GM10248 (cell line): Measurements from ENCODE around the gene PIK3C2G.
"Not testable (repeated sequence)": the region's sequence is repeated elsewhere in the genome, so short reads cannot be mapped to it uniquely, and the experiment has no call there.

ENCODE experiments used
- CTCF ChIA-PET: fragments of 300-600 bp; sonication (Branson Sonifier 250); formaldehyde crosslinking; extraction: SDS; loops from one replicate; lab custom pipeline; 2021; ENCODE audit warnings: antibody characterized with exemption; lab: Yijun Ruan, JAX
- POLR2A ChIA-PET: fragments of 350-650 bp; sonication (Branson Sonifier 250); formaldehyde crosslinking; extraction: SDS; loops from one replicate; lab custom pipeline; 2020; ENCODE audit warnings: antibody characterized with exemption; lab: Yijun Ruan, JAX
- DNase-seq: peaks from one replicate; pipeline ENCODE4 v3.0.0; 2012; ENCODE audit errors: extremely low spot score
- CTCF ChIP-seq: IDR thresholded peaks from 2 replicates; pipeline ENCODE4 v1.5.1; 2012; ENCODE audit warnings: mild to moderate bottlenecking, low read depth; ENCODE audit errors: extremely low read depth, missing control alignments, control extremely low read depth

Gene PIK3C2G

GRCh38 chr12:18242380-18243089, 18.8 kb upstream of the PIK3C2G start:
- TF ChIP-seq CTCF = no peak
- DNase-seq = no peak
- ChIA-PET POLR2A (no interaction called here), CTCF (no interaction called here)

GRCh38 chr12:18243238-18243637, 18.1 kb upstream of the PIK3C2G start:
- POLR2A ChIA-PET = no interaction called here
- TF ChIP-seq CTCF = no peak
- DNase-seq = no peak
- CTCF ChIA-PET = no interaction called here

- CTCF ChIA-PET = interaction anchor here (1.0 to 1.3 kb wide), 6 partner anchors 11 to 75 kb away, joined by 3 to 5 read pairs (median 4); partner anchors contain the start of gene PIK3C2G
- POLR2A ChIA-PET = no interaction called here
- no peak for TF ChIP-seq CTCF
Measured at GRCh38 chr12:18246066-18246465, 15.3 kb upstream of the PIK3C2G start.

GRCh38 chr12:18250313-18250916, 10.9 kb upstream of the PIK3C2G start:
- POLR2A ChIA-PET = no interaction called here
- peak; percentile 39 for DNase-seq
- CTCF ChIA-PET = interaction anchor here (0.6 to 4.2 kb wide), 11 partner anchors 8 to 1041 kb away, joined by 3 to 25 read pairs (median 3); partner anchors contain the start of gene PIK3C2G
- peak; percentile 71 for TF ChIP-seq CTCF

More at GRCh38 chr12:18246066-18246465, 15.3 kb upstream of the PIK3C2G start:
- no peak for DNase-seq

GRCh38 chr12:18254081-18254480, 7.2 kb upstream of the PIK3C2G start:
- POLR2A ChIA-PET = no interaction called here
- DNase-seq = no peak
- TF ChIP-seq CTCF = no peak
- CTCF ChIA-PET = no interaction called here

- POLR2A ChIA-PET, CTCF ChIA-PET, DNase-seq: not testable (repeated sequence)
Measured at GRCh38 chr12:18255004-18255403, 6.3 kb upstream of the PIK3C2G start.

- POLR2A ChIA-PET = no interaction called here
- CTCF ChIA-PET = interaction anchor here (1.0 kb wide), 1 partner anchor 11 kb away, joined by 3 read pairs; no protein-coding TSS in a partner anchor
- DNase-seq = no peak
- TF ChIP-seq CTCF = no peak
Measured at GRCh38 chr12:18257251-18257650, 4.1 kb upstream of the PIK3C2G start.
